Measurements from ENCODE around the gene SLC7A8.

SLC7A8 gene

DNA sequence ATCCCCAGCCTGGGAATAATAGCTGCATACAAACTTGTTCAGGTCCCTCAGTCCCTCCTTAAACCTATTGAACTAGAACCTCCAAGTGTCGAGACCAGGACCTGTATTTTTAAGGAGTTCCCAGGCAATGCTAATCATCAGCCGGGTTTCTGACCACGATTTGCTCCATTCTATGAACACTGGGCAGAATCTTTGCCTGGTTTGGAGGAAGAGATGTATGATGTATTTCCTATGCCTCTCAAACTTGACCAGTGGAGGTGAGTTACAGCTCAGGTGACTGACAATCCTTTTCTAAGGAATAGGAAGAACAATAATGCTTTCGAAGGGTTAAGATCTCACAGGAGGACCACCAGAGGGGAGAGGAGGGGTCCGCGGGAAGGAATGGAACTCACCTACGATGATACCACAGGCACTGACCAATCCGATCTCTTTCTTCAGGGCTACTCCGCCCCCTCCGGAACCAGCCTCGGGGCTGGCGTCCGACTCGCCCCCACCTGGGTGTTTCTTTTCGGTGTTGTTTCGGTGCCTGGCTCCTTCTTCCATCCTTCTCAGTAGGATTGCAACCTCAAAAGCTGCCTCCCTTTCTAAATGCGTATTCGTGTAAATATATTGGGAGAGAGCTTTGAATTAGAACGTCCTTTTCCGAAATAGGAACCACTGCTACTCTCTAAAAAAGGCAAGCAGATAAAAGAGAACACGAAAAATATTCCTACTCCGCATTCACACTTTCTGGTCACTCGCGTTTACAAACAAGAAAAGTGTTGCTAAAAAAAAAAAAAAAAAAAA lies 895 bp downstream of the SLC7A8 start:
- DNase-seq = peak in 4 of 14 donors; percentile 16 to 91 (median 36)

DNA sequence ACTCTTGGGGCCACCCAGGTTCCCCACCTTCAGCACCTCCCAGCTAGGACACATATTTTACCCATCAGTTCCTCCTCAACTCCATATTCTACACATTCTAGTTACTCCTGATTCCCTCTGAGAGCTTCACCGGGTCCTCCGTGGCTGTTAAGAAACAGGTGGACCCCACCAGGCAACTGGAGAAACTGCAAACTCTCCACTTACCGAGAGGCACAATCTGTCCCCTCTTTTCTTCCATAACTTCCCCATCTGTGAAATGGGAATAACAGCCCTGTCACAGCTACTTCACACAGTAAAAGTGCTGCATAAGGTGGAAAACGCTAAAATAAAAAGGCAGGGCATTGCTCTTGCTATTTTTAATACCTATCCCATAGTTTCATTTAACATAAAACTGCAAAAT lies 1.5 kb downstream of the SLC7A8 start:
- no peak for DNase-seq

DNA sequence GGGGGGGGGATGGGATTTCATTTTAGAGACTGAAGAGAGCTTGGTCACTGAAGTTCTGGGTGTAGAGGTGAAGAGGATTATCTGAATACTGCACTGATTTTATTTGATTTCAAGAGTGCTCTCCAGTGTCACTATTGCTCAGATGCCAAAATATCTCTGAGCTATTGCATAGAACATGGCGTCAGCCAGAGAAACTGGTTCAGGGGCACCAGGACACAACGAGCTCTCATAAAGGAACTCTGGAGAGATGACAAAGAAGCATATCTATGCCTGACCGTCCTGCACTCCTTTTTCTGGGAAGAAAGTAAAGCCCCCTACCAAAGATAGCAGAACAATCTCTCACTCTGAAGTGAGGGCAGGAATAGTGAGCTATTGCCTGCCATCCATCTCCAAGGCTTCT lies 2.0 kb downstream of the SLC7A8 start:
- DNase-seq = peak in 1 of 14 donors; percentile 62

DNA sequence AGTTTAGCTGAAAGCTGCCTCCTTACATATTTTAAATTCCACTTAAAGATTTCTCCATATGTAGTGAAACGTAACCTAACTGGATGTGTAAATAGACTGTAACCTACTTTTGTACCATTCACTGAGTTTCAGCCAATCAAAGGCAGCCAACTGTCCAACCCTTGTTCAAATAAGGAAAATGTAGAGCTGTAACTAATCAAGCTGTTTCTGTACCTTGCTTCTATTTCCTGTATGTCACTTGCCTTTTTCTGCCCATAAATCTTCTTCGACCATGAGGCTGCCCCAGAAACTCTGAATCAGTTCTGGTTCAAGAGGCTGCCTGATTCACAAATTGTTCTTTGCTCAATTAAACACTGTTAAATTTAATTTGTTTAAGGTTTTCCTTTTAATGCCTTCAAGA lies 6.3 kb downstream of the SLC7A8 start:
- DNase-seq = peak in 1 of 14 donors; percentile 42

DNA sequence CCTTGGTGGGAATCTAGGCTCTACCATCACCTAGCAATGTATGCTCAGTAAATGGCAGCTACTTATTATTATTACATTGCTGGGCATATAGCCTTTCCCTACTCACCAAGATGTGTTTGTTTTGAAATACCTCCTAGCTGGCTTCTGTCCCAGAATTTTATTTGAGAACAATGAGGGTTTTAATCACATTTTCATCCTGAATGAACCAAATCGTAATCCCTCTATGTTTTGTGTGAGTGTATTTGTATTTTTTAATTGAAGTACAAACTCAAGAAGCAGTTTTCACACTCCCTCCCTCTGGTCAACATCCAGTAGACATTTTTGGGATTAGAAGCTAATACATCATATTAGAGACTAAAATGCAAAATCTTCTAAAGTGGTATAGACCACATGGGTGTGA lies 7.6 kb downstream of the SLC7A8 start:
- DNase-seq = no peak

DNA sequence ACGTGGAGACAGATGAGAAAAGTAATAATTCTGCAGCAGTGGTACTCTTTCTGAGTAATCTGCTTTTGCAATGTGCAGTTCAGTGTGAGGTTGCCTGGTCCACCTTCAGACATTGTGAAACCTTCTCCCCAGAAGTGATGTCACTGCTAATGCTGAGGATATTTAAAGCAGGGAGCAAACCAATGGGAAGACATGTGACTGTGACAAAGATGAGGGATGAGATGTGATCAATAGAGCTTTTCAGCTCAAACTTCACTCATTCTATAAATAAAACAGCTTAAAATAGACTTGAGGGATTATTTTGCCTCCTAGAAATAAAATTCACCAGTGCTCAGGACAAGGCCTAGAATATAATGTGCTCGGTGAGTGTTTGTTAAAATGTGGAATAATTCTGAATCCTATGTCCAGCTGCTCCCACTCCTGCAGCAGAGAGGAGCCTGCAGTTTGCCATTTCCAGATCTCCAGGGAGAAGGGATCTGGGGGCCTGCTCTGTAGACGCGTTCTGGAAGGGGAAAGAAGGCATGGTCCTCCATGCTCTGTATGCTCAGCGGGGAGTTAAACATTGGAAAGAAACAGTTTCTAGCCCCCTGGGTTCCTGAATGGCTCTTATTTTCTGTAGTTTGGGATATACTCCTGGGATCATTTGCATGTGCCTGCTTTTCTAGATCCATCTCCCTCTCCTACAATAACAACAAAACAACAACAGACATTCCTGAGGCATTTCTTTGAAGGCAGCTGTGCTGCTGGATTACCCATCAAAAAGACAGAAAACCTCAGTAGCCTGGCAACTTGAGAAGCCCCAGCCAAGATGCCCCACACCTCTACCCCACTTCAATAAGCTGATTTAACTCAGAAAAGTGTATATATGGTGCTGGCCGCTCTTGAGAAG lies 8.9 kb downstream of the SLC7A8 start:
- peak in 2 of 14 donors; percentile 4 to 20 for DNase-seq

DNA sequence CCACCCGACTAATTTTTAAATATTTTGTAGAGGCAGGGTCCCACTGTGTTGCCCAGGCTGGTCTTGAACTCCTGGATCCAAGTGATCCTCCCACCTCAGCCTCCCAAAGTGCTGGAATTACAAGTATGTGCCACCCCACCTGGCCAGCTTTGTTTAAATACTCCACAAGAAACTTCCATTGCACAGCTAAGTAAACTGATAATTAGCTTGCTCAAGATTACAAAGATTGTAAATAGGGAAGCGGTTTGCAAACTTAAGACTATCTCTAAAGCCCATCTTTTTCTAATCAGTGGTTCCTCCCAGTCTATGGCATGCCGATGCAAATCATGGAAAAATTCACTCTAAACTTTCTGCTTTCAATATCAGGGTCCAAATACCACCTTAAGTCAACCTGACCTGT lies 9.7 kb downstream of the SLC7A8 start:
- DNase-seq = no peak

DNA sequence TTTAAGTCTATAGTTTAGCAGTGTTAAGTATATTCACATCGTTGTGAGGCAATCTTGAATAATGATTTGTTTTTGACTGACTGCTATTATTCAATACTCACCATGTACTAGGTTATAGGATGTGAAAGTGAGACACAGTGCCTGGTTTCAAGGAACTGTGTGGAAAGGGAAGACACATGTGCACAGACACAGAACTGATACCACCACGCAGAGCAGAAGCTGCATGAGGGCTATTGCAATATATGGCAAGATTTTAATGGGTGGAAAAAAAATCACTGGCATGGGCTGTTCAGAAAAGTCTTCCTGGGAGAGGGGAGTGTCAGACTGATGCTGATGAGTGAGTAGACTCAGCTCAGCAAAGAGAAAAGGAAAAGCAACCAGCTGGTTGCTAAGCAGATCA lies 10.4 kb downstream of the SLC7A8 start:
- no peak for DNase-seq

DNA sequence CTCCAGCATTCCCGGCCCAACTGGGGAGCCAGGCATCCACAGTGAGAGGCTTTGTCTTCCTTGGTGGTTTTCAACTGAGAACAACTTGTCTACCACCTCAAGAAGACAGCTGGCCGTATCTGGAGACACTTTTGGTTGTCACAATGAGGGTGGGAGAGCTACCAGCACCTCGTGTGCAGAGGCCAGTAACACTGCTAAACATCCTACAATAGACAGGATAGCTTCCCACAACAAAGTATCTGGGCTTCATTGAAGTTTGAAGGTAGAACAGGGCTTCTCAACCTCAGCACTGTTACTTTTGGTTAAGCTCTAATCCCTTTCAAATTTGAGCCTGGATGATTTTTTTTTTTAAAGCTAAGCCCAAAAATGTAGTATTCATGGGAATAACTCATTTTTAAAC lies 10.9 kb downstream of the SLC7A8 start:
- DNase-seq = no peak

DNA sequence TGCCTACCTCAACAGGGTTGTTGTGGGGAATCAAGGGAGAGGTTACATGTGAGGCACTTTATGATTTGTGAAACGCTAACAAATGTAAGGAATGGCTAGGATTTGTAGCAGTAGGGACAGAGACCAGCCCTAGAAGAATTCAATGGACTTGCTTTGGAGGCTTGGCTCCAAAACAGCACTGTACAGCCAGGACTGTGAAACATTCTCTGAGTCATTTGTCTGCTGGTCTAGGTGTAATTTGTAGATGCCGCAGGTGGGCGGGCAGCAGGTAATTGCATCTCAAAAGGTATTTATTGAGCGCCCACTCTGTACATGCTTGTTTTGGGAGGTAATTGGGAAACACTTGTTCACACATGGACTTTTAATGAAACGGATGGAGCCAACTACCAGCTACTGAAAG lies 11.4 kb downstream of the SLC7A8 start:
- no peak for DNase-seq

DNA sequence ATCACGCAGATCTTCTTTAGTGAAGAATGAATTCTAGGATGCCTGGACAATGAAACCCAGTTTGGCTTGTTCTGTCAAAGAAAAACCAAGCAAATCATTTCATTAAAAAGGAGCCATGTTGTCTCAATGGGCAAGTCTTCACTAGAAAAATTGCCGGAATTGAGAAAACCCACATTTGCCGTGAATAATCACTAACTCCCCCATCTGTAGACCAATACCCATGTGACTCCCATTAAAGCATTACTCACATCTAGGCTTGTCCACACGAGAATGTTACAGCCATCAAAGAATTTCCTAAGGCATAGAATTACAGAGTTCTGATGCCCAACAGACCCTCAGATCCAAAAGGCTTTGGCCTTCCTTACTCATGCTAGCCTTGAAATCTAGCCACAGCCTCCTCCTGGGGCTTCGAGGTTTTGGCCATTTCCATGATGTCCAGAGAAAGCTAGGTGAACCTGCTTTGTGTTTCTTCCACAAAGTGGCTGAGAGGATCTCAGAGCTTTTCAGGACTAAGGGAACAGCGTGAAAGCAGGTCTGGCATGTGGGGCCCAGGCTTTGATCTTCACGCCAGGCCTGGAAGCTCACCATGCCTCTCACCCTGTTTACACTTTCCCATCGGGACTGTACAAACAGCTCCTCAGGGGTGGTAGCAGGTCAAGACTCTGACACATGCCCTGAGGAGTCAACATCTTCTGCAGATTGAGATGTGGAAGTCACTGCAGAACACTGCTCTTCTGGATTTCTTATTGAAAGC lies 12.1 kb downstream of the SLC7A8 start:
- no peak for DNase-seq

DNA sequence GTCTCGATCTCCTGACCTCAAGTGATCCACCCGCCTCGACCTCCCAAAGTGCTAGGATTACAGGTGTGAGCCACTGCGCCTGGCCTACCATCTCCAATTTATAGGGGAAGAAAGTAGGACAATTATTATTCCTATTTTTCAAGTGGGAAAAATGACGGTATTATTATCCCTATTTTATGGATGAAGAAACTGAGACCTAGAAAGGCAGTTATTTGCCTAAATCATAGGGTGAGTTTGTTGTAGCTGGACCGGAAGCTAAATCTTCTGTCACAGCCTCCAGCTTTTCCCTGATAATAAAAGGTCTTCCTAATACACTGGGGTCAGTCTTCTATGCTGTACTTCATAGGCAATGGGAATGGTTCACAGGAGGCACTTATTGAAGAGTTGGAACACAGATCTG lies 13.8 kb downstream of the SLC7A8 start:
- no peak for DNase-seq

DNA sequence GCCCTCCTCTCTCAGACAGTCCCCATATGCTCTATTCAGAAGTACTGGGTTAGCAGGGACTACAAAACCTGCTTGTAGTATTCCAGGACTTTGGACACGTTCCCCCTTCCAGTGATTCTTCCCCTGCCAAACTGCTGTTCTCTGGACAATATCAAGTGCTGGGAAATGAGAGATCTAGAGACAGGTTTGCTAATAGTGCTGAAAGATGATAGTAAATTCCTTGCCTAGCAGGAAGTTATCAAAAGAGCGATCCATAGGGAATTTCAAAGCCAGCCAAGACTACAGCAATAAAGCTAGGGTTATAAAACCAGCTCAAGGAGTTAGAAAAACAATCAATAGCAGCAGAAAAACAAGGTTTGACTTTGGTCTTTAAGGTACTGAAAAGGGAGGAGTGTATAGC lies 15.2 kb downstream of the SLC7A8 start:
- DNase-seq = no peak

DNA sequence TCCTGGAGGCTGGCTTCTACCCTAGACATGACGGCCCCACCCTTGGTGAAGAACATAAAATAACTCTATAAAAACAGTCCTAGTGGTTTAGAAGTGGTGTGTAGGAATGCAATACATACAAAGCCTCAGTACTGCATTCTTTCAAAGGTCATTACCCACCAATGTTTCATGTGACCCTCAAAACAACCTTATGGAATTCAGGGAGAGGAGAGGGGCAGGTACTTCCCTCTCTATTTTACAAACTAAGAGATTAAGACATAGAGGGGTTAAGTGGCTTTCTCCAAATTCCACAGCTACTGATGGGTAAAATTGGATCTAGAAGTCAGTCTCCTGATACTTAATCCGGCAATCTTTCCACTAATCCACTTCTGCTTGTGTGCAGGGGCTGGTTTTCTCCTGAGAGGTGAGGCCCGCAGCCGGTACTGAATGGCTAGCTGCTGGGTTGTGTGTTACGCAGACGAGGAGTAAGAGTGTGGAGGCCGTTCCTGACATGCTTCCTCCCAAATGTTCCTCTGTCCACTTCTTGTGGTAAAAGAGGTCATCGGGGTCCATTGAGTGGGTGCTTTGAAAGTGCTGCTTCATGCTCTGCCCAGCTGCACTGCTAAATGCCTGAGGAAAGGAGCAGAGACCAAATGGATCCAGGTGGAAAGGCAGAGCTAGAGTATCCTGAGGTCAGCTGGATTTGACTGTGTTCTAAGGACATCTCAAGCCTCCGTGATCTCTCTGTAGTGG lies 16.2 kb downstream of the SLC7A8 start:
- DNase-seq = no peak

DNA sequence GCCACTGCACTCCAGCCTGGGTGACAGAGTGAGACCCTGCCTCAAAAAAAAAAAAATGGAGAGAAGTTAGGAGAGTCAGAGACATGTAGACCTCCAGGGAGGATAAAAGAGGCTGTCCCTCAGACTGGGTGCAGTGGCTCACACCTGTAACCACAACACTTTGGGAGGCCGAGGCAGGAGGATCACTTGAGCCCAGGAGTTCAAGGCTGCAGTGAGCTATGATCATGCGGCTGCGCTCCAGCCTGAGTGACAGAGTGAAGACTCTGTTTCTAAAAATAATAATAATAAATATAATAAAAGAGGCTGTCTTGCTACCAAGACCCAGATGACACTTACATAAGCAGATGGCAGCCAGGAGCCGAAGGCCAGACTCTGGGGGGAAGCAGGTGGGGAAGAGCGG lies 18.5 kb downstream of the SLC7A8 start:
- DNase-seq = no peak

DNA sequence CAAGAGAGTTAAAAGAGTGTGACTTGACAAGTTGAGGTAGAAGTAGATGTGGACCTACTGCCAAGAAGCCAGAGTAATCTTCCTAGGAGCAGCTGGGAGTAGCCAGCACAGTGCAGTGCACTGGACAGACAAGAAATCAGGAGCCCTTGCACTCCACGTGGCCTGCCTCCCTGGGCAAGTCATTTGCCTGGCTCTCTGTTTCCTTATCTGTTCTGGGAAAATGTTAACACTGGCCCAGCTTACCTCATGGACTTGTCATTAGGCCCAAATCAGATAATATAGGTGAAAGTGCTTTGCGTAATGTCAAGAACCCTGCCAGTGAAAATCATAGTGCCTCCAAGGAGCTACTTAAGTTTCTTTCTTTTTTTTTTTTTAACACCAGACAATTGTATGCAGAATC lies 19.2 kb downstream of the SLC7A8 start:
- no peak for DNase-seq

DNA sequence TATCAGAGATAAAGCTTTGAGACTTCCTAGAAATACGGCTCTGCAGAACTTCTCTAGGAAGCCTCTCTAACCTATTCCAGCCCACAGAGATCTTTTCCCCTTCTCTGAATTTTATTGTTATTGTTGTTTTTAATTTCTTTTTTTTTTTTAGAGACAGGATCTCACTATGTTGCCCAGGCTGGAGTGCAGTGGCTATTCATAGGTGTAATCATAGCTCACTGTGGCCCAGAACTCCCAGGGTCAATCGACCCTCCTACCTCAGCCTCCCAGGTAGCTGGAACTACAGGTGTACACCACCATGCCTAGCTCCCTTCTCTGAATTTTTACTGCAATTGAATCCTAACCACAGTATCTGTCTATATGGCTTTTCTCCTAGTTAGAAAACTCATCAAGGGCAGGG lies 19.6 kb downstream of the SLC7A8 start:
- DNase-seq = no peak

DNA sequence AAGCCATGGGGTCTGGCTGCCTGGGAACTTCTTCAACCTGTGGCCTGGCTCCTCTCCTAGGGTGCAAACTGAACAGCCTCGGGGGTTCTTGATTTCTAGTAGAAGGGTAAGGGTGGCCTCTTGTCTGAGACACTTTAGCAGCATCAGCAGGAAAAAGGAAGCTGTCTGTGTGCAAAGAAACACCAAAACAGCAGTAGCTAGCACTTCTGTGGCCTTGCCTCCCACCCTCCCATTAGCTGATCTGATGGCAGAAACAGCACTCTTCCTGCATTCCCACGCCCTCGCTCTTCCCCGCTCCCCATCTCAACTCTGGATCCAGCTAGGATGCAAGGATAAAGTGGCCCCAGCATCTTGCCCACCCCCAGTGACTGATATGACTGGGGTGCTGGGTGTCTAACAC lies 20.7 kb downstream of the SLC7A8 start:
- peak in 1 of 14 donors; percentile 21 for DNase-seq

DNA sequence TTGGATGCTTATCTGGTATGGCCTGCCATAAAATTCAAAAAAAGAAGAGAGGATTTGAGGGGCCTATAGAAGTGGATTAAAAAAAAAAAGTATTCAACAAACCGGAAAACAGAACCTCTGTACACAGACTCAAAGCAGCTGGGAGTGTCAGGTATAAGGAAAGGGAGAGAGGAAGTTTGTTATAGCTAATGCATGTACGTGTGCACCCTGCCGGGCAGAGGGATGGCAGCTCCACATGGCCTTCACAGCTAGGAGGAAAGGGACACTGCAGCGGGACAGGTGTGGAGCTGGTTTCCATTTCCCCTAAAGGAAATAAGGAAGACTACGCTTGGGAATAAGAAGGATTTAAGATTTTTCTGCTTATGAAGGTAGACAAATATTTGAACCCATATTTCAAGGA lies 21.5 kb downstream of the SLC7A8 start:
- no peak for DNase-seq

DNA sequence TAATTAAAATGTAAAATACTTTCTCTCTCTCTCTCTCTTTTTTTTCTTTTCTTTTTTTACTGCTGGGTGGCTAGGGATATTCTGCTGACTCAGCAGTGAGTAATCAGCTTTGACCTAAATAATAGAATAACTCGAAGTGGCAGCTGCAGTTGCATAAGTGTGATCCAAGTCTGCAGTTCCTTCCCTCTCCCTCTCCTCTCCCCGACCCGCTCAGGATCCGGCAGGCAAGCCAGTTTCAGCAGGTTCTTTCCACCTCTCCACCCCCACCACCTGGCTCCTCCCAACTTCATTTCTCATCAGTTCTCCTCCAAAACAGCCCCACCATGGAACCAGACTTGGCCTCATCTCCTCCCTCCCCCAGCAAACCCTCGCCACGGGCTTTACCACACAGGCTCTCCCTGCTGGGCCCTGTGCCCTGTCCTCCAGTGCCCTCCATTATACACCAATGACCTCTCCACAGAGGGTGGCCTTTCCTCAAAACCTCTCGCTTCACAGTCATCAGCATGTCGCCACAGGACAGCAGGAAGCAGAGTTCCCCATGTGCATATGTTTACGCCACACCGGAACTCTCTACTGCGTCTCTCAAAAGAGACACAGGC lies 22.4 kb downstream of the SLC7A8 start:
- peak in 2 of 14 donors; percentile 24 to 28 for DNase-seq

DNA sequence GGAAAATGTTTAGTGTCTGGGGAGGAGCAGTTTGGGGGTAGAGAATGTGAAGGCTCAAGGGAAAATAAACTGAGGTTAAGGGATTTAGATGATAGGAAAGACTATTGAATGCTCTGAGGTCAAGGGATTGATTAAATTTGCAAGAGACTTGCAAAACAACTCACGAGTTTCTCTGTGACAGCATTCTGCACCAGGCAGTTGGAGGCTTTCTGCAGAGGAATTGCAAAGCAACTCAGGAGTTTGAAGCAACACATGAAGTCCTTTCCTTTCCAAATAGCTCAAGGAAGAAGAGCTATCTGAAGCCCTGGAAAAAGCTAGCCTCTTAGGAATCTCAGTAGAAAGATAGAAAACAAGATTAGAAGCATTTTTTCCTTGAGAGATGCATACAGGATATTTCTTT lies 23.9 kb downstream of the SLC7A8 start:
- DNase-seq = no peak

DNA sequence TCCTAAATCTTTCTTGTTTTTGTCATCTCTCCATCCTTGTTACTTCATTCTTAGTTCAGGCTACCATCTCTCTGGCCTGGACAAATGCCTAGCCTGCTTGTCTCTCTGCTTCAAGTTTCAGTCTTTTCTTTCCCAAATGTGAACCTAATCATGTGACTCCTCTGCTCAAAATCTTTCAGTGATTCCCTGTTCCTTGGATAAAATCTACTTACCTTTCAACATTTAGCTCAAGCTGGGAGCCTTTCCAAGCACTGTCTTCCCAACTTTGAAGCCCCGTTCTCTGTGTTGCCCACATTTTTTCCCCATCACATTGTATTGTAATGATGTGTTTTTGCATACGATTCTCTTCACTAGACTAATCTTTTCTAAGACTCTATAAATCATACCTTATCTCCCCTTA lies 24.7 kb downstream of the SLC7A8 start:
- no peak for DNase-seq

All from C1 segment of cervical spinal cord (tissue), 14 donors.